PFSK-1 (cell line): ENCODE data around the gene HES7.

Source experiments
- POLR2AphosphoS5 ChIP-seq: IDR thresholded peaks from 2 replicates; pipeline ENCODE4 v1.6.1; 2012; ENCODE audit warnings: low read depth, mild to moderate bottlenecking, control low read depth, low read length, moderate library complexity
- TAF1 ChIP-seq: IDR thresholded peaks from 2 replicates; pipeline ENCODE4 v1.6.1; 2012; ENCODE audit warnings: low read length, control low read depth, borderline replicate concordance; ENCODE audit not compliant: insufficient read depth

DNA sequence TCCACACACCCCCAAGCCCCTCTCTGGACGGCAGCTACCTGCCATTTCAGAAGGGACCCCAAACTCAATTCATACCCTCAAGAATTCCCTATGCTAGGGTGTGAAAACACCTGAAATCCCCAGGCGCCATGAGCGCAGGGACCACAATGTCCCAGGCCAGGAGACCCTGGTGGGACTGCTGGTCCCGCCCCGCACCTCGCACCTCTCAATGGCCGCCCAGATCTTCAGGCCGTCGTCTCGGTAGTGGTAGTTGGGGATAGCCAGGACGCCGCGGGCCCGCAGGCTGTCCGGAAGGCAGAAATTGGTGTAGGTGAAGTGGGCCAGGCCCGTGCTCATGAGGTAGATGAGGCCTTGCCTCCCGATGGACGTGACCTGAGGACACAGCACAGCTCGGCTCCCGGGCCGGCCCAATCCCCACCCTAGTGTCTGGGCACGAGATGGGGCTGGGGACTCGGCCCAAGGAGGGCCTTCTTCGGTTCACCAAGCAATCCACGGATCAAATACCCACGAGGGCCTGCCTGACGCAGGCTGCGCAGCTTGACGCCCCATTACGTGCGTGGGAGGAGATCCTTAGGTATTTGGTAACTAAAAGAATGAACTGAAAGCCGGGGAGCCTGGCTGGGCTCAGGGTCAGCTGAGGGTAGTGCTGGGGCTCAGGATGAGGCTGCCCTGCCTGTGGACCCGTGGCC, 14.8 kb downstream of the HES7 start:
- TF ChIP-seq TAF1 (no peak), POLR2AphosphoS5 (no peak)
